H7 (cell line): Measurements from ENCODE around the gene ATP4B. TPM values are rescaled to one million over a fixed set of nuclear protein-coding genes. Genes with fewer than 3 reads are reported as not detected.

Experiments
- DNase-seq: peaks from one replicate; pipeline ENCODE4 v3.0.0; 2012
- H3K27me3 ChIP-seq: 2 replicates; pipeline ENCODE4 v1.6.0; 2011; ENCODE audit warnings: mild to moderate bottlenecking, low read length; ENCODE audit not compliant: control insufficient read depth, insufficient read depth
- H3K36me3 ChIP-seq: replicated peaks from 2 replicates; pipeline ENCODE4 v1.5.1; 2011; ENCODE audit warnings: low read length; ENCODE audit not compliant: control insufficient read depth, insufficient read depth
- H3K4me3 ChIP-seq: 2 replicates; pipeline ENCODE4 v1.5.1; 2011; ENCODE audit warnings: low read depth, mild to moderate bottlenecking, control low read depth, low read length, moderate library complexity; ENCODE audit not compliant: insufficient read depth
- total RNA-seq: library from RNA; depleted of rRNA; stranded (reverse); fragments of >200 nt; shearing (Covaris generic); gene quantifications from 2 replicates; pipeline ENCODE4 v1.2.3, GENCODE V29; 2014

Gene ATP4B
- total RNA-seq, 1 experiment from 2014 or later: 0.48 TPM

DNA sequence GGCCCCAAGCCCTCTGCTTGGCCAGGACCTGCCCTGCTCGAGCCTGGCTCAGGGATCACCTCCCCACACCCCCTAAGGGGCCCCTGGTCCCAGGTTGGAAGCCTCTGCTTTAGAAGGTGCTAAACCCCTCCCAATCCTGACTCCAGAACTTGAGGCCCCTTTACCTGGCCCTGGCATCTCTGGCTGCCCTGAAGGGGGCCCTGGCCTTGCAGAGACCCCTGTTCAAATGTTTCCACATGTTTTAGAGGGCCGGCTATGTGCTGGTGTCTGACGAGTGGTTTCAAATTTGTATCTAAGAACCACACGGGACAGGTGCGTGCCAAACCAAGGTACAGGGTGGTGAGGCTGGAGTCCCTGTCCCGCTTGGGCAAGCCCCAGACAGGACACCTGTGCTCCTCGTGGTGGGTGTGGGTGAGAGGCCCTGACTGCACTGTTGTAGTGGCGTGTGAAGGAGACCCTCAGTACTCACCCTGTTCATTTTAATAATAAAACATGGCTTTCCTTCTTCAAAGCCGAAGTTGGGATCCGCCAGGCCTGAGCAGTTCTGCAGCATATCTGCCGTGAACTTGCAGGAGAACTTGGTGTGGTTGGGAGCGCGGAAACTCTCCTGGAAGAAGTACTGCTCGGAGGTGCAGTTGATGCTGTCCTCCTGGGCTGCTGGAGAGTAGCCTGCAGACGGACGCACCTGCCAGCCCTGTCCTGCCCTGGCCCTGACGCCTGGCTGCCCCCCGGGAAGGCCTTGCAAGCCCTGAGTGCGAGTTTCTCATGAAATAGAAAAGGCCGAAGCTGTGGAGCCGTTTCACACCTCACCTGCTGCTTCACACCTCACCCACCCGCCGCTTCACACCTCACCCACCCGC is 5.4 kb downstream of the ATP4B start:
- DNase-seq: peak; percentile 54
- Histone ChIP-seq H3K36me3 (no peaks in the 10 kb centered on the region), H3K27me3 (no peaks in the 10 kb centered on the region), H3K4me3 (no peak overlapping the region)

DNA sequence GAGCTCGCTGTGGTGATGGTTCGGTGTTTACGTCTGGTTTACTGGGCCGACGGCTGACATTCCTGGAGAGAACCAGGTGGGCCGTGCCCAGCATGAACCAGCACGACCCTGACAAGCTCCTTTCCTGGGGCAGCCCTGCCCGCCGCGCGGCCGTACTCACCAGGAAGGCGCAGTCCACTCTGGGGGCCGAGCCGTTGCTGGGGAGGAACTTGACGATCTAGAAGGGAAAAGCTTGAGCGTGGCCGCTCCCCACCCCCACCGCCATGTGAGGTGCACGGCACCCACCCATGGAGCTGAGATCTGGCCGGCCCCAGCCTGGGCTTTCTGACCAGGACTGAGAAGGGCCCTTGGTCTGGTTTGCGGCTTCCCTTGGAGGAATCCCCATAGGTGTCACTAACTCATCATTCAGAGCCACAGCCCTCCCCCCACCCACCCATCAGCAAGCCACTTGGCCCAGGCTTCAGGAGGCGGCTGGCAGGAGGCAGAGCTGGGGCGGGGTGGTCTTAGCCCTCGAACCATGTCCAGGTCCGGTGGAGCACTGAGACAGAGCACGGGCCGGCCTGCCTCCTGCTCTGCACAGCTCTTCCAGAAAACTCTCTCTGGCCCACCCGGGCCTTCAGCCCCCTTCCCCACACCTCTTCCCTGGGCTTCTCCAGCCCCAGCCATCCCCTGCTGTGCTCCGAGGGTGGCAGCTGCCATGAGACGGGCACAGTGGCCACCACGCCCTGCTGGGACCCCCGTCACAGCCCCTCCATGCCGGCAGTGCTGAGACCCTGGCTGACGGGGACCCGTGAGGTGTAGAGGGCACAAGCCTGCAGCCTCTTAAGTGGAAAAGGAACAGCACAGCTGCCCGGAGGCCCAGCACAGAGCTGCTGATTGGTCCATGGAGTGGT is 6.2 kb downstream of the ATP4B start:
- peak; percentile 61 for DNase-seq
- no peaks in the 10 kb centered on the region for H3K27me3 ChIP-seq
- no peak overlapping the region for H3K4me3 ChIP-seq
- H3K36me3 ChIP-seq: no peaks in the 10 kb centered on the region

DNA sequence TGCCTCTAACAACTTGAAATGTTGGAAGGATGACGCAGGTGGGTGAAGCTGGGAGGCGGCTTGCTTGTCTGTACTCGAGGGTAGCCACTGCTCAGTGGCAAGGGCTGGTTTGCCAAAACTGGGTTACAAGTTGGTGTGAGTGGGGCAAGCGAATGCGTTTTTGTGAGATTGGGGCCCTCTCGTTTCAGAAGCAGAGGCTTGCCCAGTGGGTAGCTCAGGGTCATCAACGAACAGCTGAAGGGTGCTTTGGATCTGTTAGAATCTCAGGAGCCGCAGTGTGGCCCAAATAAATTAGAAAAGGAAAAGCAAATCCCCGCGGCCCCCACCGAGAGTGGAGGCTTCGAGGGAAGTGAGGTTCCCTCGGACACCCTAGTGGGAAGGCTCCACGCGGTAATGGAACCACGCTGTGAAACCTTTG is 7.3 kb downstream of the ATP4B start:
- DNase-seq: peak; percentile 36
- Histone ChIP-seq H3K36me3 (no peaks in the 10 kb centered on the region), H3K4me3 (no peak overlapping the region), H3K27me3 (no peaks in the 10 kb centered on the region)

DNA sequence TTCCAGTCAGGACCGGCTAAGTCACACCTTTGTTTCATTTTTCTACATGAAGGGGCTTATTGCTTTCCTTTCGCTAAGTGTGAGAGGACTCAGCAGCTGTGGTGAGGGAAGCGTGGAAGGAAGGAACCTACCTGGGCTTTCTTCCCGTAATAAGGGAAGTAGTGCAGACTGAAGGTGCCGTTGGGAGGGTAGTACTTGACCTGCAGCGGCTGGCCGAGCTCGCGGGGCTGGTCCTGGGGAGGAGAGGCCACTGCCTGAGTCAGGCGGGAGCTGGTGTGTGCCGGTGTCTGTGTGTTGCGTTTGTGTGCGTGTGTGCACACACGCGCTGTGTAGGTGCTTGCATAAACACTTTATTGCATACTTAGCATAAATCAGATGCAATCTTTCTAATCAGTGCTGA is 7.7 kb downstream of the ATP4B start:
- peak; percentile 49 for DNase-seq
- no peaks in the 10 kb centered on the region for H3K27me3 ChIP-seq

DNA sequence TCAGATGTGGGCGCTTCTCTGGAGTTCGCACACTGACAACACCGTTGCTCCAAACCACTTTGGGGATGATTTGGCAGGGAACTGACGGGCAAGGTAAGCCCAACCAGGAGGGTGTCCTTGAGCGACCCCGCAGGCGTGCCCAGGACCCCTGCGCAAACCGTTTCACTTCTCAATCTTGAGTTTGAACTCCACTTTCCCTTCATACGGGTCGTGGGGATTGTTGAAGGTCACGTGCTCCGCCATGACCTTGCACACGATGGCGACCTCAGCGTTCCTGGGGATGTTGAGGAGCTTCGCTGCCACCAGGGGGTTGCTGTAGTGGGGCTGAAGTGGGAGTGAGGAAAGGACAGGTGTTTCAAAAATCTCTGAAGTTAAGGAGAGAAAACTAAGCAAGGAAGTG is 8.8 kb downstream of the ATP4B start:
- Histone ChIP-seq H3K27me3 (no peaks in the 10 kb centered on the region), H3K4me3 (no peak overlapping the region), H3K36me3 (no peaks in the 10 kb centered on the region)
- DNase-seq: peak; percentile 67

More for the DNA sequence above, 7.7 kb downstream of the ATP4B start:
- H3K4me3 ChIP-seq: no peak overlapping the region
- no peaks in the 10 kb centered on the region for H3K36me3 ChIP-seq

DNA sequence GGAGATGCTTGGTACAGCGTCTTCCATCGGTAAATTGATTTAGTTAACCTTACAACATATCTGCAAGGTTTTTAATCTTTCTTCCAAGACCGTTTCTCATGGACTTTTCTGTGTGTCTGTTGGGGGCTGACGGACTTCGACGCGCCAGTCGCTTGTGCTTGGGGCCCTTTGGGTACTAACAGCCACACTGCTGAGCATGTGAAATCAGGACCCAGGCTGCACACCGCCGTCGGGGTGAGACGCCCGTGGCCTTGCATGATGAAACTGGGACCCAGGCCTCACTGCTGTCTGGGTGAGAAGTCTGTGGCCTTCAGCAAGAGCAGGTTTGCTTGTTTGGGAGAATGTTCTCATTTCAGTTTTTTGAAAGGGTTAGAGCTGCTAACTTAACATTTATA is 9.8 kb downstream of the ATP4B start:
- Histone ChIP-seq H3K27me3 (no peaks in the 10 kb centered on the region), H3K36me3 (no peaks in the 10 kb centered on the region), H3K4me3 (no peak overlapping the region)
- peak; percentile 15 for DNase-seq

DNA sequence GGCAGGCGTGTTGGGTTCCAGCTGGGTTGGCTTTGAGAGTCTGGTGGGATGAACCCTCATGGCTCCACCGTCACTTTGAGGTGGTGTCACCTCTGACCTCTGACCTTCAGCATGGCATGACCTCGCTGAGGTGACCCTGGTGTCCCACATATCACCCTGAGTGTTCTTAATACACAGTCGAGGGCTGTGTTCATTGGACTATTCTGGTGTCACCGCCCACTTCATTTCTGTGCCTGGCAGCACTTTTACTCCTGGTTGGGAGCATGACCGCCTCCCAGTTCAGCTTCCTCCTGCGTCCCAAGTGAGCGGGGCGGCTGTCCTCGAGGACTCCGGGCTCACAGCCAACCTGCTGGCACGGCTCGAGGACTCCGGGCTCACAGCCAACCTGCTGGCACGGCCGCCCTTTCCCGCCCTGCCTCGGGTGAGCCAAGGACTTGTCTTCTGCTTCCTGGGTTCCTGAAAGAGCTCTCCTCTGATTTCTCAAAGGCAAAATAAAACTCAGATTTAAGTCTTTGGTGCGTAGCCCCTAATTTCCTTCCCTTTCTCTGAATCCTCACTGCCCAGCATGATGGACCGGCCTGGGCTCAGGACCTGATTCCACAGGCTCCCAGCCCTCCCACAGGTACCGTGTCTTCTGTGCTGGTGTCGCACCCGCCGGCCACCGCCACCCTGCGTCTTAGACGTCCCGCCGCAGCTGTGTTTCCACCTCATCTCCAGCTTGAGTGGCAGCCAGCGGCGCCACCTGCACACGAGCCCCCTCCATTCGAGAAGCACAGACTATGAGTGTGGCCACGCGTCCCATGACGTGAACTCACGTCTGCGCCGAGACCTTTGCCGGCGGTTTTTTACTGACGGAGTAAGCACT is 10.4 kb downstream of the ATP4B start:
- peak; percentile 36 for DNase-seq
- Histone ChIP-seq H3K36me3 (no peaks in the 10 kb centered on the region), H3K4me3 (no peak overlapping the region), H3K27me3 (no peaks in the 10 kb centered on the region)

DNA sequence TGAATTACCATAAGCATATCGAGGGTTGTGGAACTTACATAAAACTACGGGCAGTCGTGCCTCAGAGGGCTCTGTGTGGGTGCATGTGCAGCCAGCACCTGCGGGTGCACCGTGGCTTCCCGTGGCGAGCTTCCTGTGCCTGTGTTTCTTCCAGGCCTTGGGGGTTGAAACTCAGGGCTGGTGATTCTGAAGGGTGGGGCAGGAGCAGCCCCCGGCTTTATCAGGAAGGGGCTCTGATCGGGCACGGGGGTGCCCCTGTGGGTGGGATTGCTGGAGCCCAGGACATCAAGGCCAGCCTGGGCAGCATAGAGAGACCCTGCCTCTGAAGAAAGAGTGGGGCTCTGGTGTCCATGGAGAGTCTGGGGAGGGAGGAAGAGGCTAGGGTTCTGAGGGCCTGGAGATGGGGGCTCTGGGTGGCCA is 11.1 kb downstream of the ATP4B start:
- no peaks in the 10 kb centered on the region for H3K36me3 ChIP-seq
- H3K4me3 ChIP-seq: no peak overlapping the region
- H3K27me3 ChIP-seq: no peaks in the 10 kb centered on the region
- peak; percentile 18 for DNase-seq

DNA sequence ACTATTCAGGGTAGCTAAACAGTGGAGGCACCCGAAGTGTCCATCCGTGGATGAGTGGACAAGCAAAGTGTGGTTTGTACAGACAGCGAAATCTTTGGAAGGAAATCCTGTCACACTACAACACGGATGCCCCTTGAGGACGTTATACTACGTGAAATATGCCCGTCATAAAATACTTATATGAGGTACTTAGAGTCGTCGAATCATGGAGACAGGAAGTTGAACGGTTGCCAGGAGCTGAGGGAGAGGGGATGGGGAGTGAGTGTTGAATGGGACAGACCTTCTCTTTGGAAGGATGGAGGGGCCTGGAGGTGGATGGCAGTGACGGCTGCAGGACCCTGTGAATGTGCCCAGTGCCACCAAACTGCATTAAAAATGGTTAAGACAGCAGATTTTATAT is 11.6 kb downstream of the ATP4B start:
- no peak for DNase-seq
- H3K4me3 ChIP-seq: no peak overlapping the region
- H3K27me3 ChIP-seq: no peaks in the 10 kb centered on the region
- peaks cover 2% of the 10 kb centered on the region for H3K36me3 ChIP-seq

DNA sequence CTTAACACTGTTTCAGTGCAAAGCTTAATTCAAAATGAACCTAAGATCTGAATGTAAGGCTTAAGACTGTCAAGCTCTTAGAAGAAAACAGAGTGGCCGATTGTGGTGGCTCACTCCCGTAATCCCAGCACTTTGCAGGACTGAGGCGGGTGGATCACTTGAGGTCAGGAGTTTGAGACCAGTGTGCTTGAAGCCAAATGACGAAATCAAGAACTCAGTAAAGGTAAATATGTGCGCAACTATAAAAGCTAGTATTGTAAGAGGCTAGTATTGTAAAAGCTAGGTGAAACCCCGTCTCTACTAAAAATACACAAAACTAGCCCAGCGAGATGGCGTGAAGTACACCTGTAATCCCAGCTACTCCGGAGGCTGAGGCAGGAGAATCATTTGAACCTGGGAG is 12.7 kb downstream of the ATP4B start:
- H3K36me3 ChIP-seq: peaks cover 6% of the 10 kb centered on the region
- no peak for DNase-seq
- no peak overlapping the region for H3K4me3 ChIP-seq
- no peaks in the 10 kb centered on the region for H3K27me3 ChIP-seq

DNA sequence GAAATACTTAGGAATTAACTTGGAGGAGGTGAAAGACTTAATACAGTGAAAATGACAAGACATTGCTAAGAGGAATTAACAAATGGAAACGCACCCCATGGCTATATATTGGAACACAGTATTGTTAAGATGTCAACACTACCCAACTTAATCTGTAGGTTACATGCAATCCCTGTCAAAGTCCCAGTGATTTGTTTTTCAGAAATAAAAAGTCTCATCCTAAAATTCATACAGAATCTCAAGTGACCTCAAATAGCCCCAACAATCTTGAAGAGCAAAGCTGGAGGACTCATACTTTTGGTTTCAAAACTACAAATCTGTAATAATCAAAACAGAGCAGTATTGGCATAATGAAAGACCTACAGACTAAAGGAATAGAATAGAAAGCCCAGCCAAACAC is 13.2 kb downstream of the ATP4B start:
- no peak for DNase-seq
- peaks cover 6% of the 10 kb centered on the region for H3K36me3 ChIP-seq
- no peak overlapping the region for H3K4me3 ChIP-seq
- H3K27me3 ChIP-seq: no peaks in the 10 kb centered on the region

DNA sequence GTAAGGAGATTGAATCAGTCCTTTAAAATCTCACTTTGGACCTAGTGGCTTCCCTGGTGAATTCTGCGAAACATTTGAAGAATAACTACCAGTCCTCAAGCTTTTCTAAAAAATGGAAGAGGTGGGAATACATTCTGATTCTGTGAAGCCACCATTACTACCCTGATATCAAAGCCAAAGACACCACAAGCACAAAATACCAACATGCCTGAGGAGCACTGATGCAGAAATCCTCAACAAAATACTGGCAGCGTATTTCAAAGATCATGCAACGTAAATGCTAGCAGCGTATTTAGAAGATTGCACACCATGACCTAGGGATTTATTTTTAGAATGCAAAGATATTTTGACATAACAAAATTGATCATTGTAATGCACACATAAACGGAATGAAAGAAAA is 14.4 kb downstream of the ATP4B start:
- DNase-seq: no peak
- Histone ChIP-seq H3K36me3 (peaks cover 11% of the 10 kb centered on the region), H3K27me3 (no peaks in the 10 kb centered on the region), H3K4me3 (no peak overlapping the region)

DNA sequence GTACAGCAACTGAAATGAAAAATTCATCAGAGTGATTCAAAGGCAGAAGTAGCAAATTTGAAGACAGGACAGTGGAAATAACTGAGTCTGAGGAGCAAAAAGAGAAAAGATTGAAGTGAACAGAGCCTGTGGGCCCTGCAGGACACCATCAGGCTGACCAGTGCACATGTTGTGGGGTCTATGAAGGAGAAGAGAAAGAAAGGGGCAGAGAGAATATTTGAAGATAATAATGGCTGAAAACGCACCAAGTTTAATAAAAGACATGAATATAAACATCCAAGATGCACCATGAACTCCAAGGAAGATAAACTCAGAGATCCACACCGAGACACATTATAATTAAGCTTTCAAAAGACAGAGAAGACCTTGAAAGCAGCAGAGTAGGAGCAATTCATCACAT is 15.4 kb downstream of the ATP4B start:
- Histone ChIP-seq H3K4me3 (no peak overlapping the region), H3K27me3 (no peaks in the 10 kb centered on the region), H3K36me3 (peaks cover 14% of the 10 kb centered on the region)
- no peak for DNase-seq

DNA sequence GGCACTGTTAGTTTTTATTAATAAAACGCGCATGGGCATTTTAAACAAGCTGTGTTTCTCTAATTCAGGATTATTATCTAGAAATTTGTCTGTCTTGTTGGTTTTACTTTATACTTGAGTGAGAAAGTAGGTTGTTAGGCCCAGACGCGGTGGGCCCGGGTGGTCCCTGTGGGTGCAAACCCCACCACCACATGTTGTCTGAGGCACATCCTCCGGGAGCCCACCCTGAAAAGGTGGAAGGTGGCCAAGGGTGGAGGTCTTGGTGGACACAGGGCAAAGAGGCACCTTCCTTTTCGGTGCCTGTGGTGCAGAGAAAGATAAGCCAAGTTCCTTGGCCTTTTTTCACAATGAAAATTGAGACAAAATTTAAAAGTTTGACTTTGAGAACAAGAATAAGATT is 16.6 kb downstream of the ATP4B start:
- DNase-seq: no peak
- H3K36me3 ChIP-seq: peaks cover 16% of the 10 kb centered on the region
- no peak overlapping the region for H3K4me3 ChIP-seq
- no peaks in the 10 kb centered on the region for H3K27me3 ChIP-seq
